ENCODE measurements around the gene COG1. TPM values are rescaled to one million over a fixed set of nuclear protein-coding genes. Genes with fewer than 3 reads are reported as not detected.

The COG1 gene
- total RNA-seq, 1 donor from 2014 or later: 15.9 TPM

- no peak for ATAC-seq
Observed at GRCh38 chr17:73198930-73199260, 6.0 kb downstream of the COG1 start.

- no peak for ATAC-seq
Observed at GRCh38 chr17:73199751-73200317, 7.0 kb downstream of the COG1 start.

GRCh38 chr17:73200476-73200875, 7.6 kb downstream of the COG1 start:
- no peak for ATAC-seq

GRCh38 chr17:73201215-73202069, 8.6 kb downstream of the COG1 start:
- ATAC-seq: no peak

- ATAC-seq: peak; percentile 49
Observed at GRCh38 chr17:73203135-73203787, 10.4 kb downstream of the COG1 start.

GRCh38 chr17:73203788-73204479, 11.1 kb downstream of the COG1 start:
- no peak for ATAC-seq

- ATAC-seq: no peak
Observed at GRCh38 chr17:73205459-73205961, 12.7 kb downstream of the COG1 start.

- no peak for ATAC-seq
Observed at GRCh38 chr17:73208139-73208827, 15.4 kb downstream of the COG1 start.

GRCh38 chr17:73209436-73209835, 16.6 kb downstream of the COG1 start:
- ATAC-seq: peak; percentile 47

- ATAC-seq: no peak
Observed at GRCh38 chr17:73210002-73210678, 17.3 kb downstream of the COG1 start.

GRCh38 chr17:73211745-73212144, 18.9 kb downstream of the COG1 start:
- no peak for ATAC-seq

GRCh38 chr17:73214008-73214407, 21.2 kb downstream of the COG1 start:
- ATAC-seq: no peak

GRCh38 chr17:73214851-73215250, 22.0 kb downstream of the COG1 start:
- ATAC-seq: no peak

- no peak for ATAC-seq
Observed at GRCh38 chr17:73215447-73215846, 22.6 kb downstream of the COG1 start.

- ATAC-seq: no peak
Observed at GRCh38 chr17:73223626-73224230, 30.9 kb downstream of the COG1 start.

GRCh38 chr17:73224237-73224636, 31.4 kb downstream of the COG1 start:
- ATAC-seq: no peak

- peak; percentile 47 for ATAC-seq
Observed at GRCh38 chr17:73224663-73225305, 31.9 kb downstream of the COG1 start.

- no peak for ATAC-seq
Observed at GRCh38 chr17:73226556-73227172, 33.8 kb downstream of the COG1 start.

GRCh38 chr17:73227379-73227778, 34.5 kb downstream of the COG1 start:
- no peak for ATAC-seq

GRCh38 chr17:73227944-73228343, 35.1 kb downstream of the COG1 start:
- no peak for ATAC-seq

Measured in esophagus mucosa (tissue), 1 donor.